ENCODE results near the gene GPNMB. TPM values are rescaled to one million over a fixed set of nuclear protein-coding genes. Genes with fewer than 3 reads are reported as not detected.

Gene GPNMB
- total and polyA plus RNA-seq, 2 of the 13 experiments (the other 11 are each of a cell fraction or from before 2014, with no cell fraction given) = 1.1 to 1.6 TPM

DNA sequence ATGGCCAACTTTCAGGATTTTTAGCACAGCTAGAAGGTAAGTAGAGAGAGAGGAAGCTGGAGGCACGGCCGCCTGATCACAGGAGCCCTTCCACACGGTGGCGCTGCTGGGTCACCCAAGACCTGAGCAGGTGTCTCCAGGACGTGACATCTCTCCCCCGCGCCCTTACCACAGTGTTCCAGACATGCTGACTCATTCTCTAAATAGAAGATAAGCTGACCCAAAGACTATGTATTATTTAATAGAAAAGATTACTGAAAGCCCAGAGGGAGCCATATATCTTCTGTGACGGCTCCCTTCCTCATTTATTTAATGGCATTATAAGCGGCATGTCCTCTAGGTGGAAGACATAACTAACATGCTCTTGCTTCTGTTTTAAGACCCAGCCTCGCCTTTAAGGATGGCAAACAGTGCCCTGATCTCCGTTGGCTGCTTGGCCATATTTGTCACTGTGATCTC lies 26.6 kb downstream of the GPNMB start (continued):
- TF ChIP-seq RARA (CRISPR knock-in tag; IDR thresholded peaks at IDR 0.05) (peak; percentile 16; the same call in 1 of the 2 replicates), ZNF451 (CRISPR knock-in tag; IDR thresholded peaks at IDR 0.05) (peak; percentile 49; the same call in 1 of the 2 replicates), ZKSCAN1 (IDR thresholded peaks at IDR 0.05; ENCODE audit: low read length) (no peak), FOXO1 (CRISPR knock-in tag; IDR thresholded peaks at IDR 0.05) (peak; percentile 12; the same call in 1 of the 2 replicates), ASH2L (IDR thresholded peaks at IDR 0.05; ENCODE audit: insufficient read length, low read depth, low read length) (peak; percentile 30), NFRKB (IDR thresholded peaks at IDR 0.05) (no peak), TAF1 (CRISPR knock-in tag; IDR thresholded peaks at IDR 0.05) (no peak), ZBTB42 (CRISPR knock-in tag; IDR thresholded peaks at IDR 0.05) (0 out of 2 replicates have a peak, but pooled peaks have one; percentile 33), ZMAT5 (CRISPR knock-in tag; IDR thresholded peaks at IDR 0.05; ENCODE audit: borderline replicate concordance, low read depth) (no peak), ZNF850 (CRISPR knock-in tag; conservative IDR thresholded peaks at IDR 0.05) (no peak), TSC22D2 (CRISPR knock-in tag; IDR thresholded peaks at IDR 0.05; ENCODE audit: borderline replicate concordance) (no peak), NR2F1 (CRISPR knock-in tag; IDR thresholded peaks at IDR 0.05) (no peak), GATAD1 (CRISPR knock-in tag; IDR thresholded peaks at IDR 0.05) (peak; percentile 54; the same call in 1 of the 2 replicates), ZFY (CRISPR knock-in tag; IDR thresholded peaks at IDR 0.05) (no peak), MTA1 (CRISPR knock-in tag; IDR thresholded peaks at IDR 0.05; ENCODE audit: borderline replicate concordance) (no peak), THYN1 (CRISPR knock-in tag; IDR thresholded peaks at IDR 0.05; ENCODE audit: borderline replicate concordance, low read depth) (no peak), POLR2G (IDR thresholded peaks at IDR 0.05; ENCODE audit: low read depth, low read length) (no peak), ZFAT (CRISPR knock-in tag; conservative IDR thresholded peaks at IDR 0.05) (no peak), MLLT10 (CRISPR knock-in tag; IDR thresholded peaks at IDR 0.05) (no peak), CC2D1A (CRISPR knock-in tag; IDR thresholded peaks at IDR 0.05) (no peak)
- TF ChIP-seq, protein P1, sequence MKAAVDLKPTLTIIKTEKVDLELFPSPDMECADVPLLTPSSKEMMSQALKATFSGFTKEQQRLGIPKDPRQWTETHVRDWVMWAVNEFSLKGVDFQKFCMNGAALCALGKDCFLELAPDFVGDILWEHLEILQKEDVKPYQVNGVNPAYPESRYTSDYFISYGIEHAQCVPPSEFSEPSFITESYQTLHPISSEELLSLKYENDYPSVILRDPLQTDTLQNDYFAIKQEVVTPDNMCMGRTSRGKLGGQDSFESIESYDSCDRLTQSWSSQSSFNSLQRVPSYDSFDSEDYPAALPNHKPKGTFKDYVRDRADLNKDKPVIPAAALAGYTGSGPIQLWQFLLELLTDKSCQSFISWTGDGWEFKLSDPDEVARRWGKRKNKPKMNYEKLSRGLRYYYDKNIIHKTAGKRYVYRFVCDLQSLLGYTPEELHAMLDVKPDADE (CRISPR knock-in tag; IDR thresholded peaks at IDR 0.05) = no peak
- TF ChIP-seq, protein P2, sequence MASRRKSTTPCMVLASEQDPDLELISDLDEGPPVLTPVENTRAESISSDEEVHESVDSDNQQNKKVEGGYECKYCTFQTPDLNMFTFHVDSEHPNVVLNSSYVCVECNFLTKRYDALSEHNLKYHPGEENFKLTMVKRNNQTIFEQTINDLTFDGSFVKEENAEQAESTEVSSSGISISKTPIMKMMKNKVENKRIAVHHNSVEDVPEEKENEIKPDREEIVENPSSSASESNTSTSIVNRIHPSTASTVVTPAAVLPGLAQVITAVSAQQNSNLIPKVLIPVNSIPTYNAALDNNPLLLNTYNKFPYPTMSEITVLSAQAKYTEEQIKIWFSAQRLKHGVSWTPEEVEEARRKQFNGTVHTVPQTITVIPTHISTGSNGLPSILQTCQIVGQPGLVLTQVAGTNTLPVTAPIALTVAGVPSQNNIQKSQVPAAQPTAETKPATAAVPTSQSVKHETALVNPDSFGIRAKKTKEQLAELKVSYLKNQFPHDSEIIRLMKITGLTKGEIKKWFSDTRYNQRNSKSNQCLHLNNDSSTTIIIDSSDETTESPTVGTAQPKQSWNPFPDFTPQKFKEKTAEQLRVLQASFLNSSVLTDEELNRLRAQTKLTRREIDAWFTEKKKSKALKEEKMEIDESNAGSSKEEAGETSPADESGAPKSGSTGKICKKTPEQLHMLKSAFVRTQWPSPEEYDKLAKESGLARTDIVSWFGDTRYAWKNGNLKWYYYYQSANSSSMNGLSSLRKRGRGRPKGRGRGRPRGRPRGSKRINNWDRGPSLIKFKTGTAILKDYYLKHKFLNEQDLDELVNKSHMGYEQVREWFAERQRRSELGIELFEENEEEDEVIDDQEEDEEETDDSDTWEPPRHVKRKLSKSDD (CRISPR knock-in tag; IDR thresholded peaks at IDR 0.05; ENCODE audit: low read depth) = no peak
- TF ChIP-seq, protein P3, sequence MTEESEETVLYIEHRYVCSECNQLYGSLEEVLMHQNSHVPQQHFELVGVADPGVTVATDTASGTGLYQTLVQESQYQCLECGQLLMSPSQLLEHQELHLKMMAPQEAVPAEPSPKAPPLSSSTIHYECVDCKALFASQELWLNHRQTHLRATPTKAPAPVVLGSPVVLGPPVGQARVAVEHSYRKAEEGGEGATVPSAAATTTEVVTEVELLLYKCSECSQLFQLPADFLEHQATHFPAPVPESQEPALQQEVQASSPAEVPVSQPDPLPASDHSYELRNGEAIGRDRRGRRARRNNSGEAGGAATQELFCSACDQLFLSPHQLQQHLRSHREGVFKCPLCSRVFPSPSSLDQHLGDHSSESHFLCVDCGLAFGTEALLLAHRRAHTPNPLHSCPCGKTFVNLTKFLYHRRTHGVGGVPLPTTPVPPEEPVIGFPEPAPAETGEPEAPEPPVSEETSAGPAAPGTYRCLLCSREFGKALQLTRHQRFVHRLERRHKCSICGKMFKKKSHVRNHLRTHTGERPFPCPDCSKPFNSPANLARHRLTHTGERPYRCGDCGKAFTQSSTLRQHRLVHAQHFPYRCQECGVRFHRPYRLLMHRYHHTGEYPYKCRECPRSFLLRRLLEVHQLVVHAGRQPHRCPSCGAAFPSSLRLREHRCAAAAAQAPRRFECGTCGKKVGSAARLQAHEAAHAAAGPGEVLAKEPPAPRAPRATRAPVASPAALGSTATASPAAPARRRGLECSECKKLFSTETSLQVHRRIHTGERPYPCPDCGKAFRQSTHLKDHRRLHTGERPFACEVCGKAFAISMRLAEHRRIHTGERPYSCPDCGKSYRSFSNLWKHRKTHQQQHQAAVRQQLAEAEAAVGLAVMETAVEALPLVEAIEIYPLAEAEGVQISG (CRISPR knock-in tag; IDR thresholded peaks at IDR 0.05) = peak; percentile 51
- TF ChIP-seq, protein P4, sequence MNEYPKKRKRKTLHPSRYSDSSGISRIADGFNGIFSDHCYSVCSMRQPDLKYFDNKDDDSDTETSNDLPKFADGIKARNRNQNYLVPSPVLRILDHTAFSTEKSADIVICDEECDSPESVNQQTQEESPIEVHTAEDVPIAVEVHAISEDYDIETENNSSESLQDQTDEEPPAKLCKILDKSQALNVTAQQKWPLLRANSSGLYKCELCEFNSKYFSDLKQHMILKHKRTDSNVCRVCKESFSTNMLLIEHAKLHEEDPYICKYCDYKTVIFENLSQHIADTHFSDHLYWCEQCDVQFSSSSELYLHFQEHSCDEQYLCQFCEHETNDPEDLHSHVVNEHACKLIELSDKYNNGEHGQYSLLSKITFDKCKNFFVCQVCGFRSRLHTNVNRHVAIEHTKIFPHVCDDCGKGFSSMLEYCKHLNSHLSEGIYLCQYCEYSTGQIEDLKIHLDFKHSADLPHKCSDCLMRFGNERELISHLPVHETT (CRISPR knock-in tag; conservative IDR thresholded peaks at IDR 0.05) = no peak

All from HepG2 (cell line).